Thoracic aorta (tissue), 2 donors: Measurements from ENCODE around the gene BMP8B. TPM values are rescaled to one million over a fixed set of nuclear protein-coding genes. Genes with fewer than 3 reads are reported as not detected.
"Not testable (repeated sequence)": the region's sequence is repeated elsewhere in the genome, so short reads cannot be mapped to it uniquely, and the experiment has no call there.

Experiments used
- ATAC-seq: fragments of 150-250 bp; one replicate; pipeline ENCODE4 v1.8.0; 2017; ENCODE audit warnings: low read depth; ENCODE audit not compliant: insufficient number of reproducible peaks, low FRiP score
- DNase-seq: peaks from one replicate; pipeline ENCODE4 v3.0.0-alpha.2; 2020; ENCODE audit warnings: low spot score
- H3K27ac ChIP-seq, 2 donors: fragments of 200-600 bp; sonication (generic); 1 replicate in 1 of 2; 2 replicates in 1 of 2; pipeline ENCODE4 v1.5.1; 2016; ENCODE audit warnings: mild to moderate bottlenecking in 2 of 2, moderate library complexity in 2 of 2
- H3K27me3 ChIP-seq: fragments of 200-600 bp; sonication (generic); replicated peaks from 2 replicates; pipeline ENCODE4 v1.6.0; 2016; ENCODE audit warnings: mild to moderate bottlenecking; ENCODE audit not compliant: insufficient read depth
- H3K36me3 ChIP-seq: fragments of 200-600 bp; sonication (generic); one replicate; pipeline ENCODE4 v1.5.1; 2016
- H3K4me1 ChIP-seq, 2 donors: fragments of 200-600 bp; sonication (generic); 1 replicate in 1 of 2; 2 replicates in 1 of 2; pipeline versions ENCODE4 v1.5.1 to v1.6.0; 2016; ENCODE audit warnings: low read depth in 2 of 2, mild to moderate bottlenecking in 1 of 2; ENCODE audit not compliant: control insufficient read depth in 1 of 2
- H3K4me3 ChIP-seq: fragments of 200-600 bp; sonication (generic); 2 replicates; pipeline ENCODE4 v1.5.1; 2016; ENCODE audit warnings: mild to moderate bottlenecking
- H3K9me3 ChIP-seq: fragments of 200-600 bp; sonication (generic); 2 replicates; pipeline ENCODE4 v1.5.1; 2016
- total RNA-seq, 2 donors: library from RNA; depleted of rRNA; stranded (reverse); fragments of >200 nt; gene quantifications; one replicate each; pipeline versions ENCODE4 v1.1.0 to v1.2.3, GENCODE V29; 2016
- TF ChIP-seq, protein P1 (sequence below): fragments of 200-600 bp; sonication (generic); IDR thresholded peaks from one replicate; pipeline ENCODE4 v1.5.1; 2019; ENCODE audit warnings: antibody characterized with exemption

BMP8B gene
- total RNA-seq, 2 donors from 2014 or later = 0.27 to 2.5 TPM

DNA sequence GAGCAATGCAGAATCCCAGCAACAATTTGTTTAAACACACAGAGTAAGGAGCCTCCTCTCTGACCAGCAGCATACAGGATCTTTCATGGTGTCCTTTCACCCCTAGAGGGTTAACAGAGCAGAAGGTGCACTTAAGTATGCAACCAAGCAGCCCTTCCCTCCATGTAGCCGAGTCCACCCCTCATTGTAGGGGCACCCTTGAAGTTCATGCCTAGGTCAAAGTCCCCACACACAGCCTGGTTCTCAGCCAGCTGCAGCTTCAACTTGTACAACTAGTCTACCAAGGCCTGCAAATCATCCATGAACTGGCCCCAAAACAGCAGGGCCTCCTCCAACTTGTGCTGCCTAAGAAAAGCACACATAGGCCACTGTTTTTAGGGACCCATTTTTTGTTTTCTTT lies 7.0 kb upstream of the BMP8B start:
- Histone ChIP-seq H3K27me3 (no peaks in the 10 kb centered on the region), H3K36me3 (no peaks in the 10 kb centered on the region), H3K4me1 (peaks cover 0 to 4% of the 10 kb centered on the region in 2 donors), H3K9me3 (no peaks in the 10 kb centered on the region), H3K4me3 (no peak overlapping the region), H3K27ac (no peak overlapping the region)
- TF ChIP-seq, protein P1, sequence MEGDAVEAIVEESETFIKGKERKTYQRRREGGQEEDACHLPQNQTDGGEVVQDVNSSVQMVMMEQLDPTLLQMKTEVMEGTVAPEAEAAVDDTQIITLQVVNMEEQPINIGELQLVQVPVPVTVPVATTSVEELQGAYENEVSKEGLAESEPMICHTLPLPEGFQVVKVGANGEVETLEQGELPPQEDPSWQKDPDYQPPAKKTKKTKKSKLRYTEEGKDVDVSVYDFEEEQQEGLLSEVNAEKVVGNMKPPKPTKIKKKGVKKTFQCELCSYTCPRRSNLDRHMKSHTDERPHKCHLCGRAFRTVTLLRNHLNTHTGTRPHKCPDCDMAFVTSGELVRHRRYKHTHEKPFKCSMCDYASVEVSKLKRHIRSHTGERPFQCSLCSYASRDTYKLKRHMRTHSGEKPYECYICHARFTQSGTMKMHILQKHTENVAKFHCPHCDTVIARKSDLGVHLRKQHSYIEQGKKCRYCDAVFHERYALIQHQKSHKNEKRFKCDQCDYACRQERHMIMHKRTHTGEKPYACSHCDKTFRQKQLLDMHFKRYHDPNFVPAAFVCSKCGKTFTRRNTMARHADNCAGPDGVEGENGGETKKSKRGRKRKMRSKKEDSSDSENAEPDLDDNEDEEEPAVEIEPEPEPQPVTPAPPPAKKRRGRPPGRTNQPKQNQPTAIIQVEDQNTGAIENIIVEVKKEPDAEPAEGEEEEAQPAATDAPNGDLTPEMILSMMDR = no peak
- DNase-seq (no peak), ATAC-seq (no peak)

DNA sequence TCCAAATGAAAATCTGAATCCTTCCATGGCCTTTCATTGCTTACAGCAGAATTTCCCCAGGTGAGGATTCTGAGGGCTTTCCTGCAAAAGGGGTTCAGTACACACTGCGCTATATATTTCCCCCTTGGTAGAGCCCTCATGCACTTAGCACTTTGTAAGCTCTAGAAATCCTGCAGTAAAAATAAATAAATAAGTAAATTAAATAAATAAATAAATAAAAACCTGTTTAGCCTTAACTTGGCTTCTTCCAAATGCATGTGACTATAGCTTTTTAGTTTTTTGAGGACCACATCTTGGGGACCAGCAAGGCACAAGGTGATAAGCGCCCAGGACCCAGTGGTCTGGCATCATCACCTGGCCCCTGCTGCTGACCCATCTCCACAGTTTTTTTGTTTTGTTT lies 3.2 kb upstream of the BMP8B start:
- DNase-seq = no peak
- Histone ChIP-seq H3K4me3 (no peak overlapping the region), H3K36me3 (no peaks in the 10 kb centered on the region), H3K27me3 (no peaks in the 10 kb centered on the region), H3K27ac (no peak overlapping the region), H3K4me1 (peaks cover 0 to 5% of the 10 kb centered on the region in 2 donors), H3K9me3 (no peaks in the 10 kb centered on the region)
- ATAC-seq = no peak
- TF ChIP-seq, protein P1 = no peak

DNA sequence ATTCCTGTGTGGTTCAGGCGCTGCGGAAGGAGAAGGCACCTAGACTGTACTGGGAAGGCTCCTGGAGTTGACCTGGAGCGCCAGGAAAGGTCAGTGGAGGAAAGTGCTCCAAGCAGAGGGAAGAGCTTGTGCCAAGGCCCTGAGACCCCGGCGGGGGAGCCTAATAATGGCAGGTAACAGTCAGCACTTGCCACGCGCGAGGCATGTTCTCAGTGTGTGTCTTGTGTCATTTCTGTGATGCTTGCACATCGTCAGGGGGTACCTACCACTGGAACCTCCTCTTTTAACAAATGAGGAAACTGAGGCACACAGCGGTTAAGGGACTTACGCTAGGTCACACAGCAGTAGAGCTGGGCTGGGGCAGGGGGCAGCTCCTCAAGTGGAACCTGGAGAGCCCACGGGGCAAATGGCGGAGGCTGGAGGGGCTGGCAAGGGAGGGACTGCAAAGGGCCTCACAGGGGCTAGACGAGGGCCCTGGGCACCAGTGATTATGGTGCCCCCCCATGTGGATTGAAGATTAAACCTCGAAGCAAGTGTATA lies 976 bp upstream of the BMP8B start:
- H3K4me3 ChIP-seq = peak overlapping the region; percentile 70
- peaks cover 0 to 5% of the 10 kb centered on the region in 2 donors for H3K4me1 ChIP-seq
- ATAC-seq (no peak), DNase-seq (no peak)
- H3K27me3 ChIP-seq = no peaks in the 10 kb centered on the region
- no peaks in the 10 kb centered on the region for H3K36me3 ChIP-seq
- TF ChIP-seq, protein P1 = no peak
- no peak overlapping the region for H3K27ac ChIP-seq
- no peaks in the 10 kb centered on the region for H3K9me3 ChIP-seq

DNA sequence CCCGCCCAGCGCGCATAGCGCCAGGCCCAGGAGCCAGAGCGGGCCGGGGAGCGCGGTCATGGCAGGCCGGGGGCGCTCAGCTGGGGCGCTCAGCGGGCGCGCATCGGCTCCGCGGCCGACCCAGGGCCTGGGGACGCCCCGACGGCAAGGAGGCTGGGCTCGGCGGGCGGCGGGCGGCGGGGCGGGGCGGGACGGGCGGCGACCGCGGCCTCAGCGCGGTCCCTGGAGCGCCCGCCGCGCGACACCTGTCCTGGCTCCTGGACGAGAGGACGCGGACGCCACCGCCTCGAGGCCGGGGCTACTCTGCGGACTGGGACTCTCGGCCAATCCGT lies 273 bp downstream of the BMP8B start:
- H3K27me3 ChIP-seq = no peaks in the 10 kb centered on the region
- TF ChIP-seq, protein P1 = no peak
- DNase-seq (no peak), ATAC-seq (no peak)
- H3K9me3 ChIP-seq = no peaks in the 10 kb centered on the region
- H3K4me3 ChIP-seq = peak overlapping the region; percentile 70
- no peak overlapping the region for H3K27ac ChIP-seq
- H3K36me3 ChIP-seq = no peaks in the 10 kb centered on the region
- peaks cover 0 to 5% of the 10 kb centered on the region in 2 donors for H3K4me1 ChIP-seq

DNA sequence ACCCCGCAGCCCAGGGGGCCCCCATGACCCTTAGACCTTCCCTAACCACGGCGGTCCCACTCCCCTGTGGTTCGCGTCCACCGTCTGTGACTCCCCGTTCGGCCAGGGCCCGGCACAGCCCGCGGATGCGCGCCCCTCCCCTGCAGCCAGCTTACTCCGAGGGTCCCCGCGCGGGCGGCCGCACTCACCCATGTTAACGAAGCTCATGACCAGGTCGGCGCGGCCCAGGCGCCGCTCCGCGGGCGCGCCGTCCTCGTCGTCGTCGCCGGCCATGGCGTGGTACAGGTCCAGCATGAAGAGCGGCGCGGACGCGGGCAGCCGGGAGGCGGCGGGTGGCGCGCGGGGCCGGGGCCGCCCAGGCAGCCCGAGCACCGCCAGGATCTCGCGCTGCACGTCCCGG lies 701 bp downstream of the BMP8B start:
- not testable (repeated sequence) for H3K27me3 ChIP-seq, H3K27ac ChIP-seq, H3K4me3 ChIP-seq, ATAC-seq, H3K36me3 ChIP-seq, H3K4me1 ChIP-seq, DNase-seq, H3K9me3 ChIP-seq

DNA sequence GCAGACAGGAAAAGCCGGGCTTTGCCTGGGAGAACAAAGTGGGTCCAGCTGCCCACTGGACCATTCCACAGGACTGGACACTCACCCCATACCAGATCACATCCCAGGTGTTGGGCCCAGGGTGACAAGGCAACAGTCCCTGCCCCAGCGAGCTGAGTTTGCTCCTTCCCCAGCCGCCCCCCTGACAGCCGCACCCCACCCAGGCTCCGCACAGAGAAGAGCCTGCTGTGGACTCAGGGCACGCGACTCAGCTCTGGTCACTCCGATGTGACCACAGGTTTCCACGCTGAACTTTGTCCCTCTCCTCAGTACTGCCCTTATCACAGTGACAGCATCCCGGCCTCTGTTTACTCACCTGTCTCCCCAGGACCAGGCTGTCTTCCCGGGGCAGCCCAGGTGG lies 1.2 kb downstream of the BMP8B start:
- no peak overlapping the region for H3K27ac ChIP-seq
- ATAC-seq = no peak
- no peaks in the 10 kb centered on the region for H3K27me3 ChIP-seq
- no peaks in the 10 kb centered on the region for H3K36me3 ChIP-seq
- no peaks in the 10 kb centered on the region for H3K9me3 ChIP-seq
- peaks cover 0 to 5% of the 10 kb centered on the region in 2 donors for H3K4me1 ChIP-seq
- no peak for DNase-seq
- H3K4me3 ChIP-seq = no peak overlapping the region
- TF ChIP-seq, protein P1 = no peak

DNA sequence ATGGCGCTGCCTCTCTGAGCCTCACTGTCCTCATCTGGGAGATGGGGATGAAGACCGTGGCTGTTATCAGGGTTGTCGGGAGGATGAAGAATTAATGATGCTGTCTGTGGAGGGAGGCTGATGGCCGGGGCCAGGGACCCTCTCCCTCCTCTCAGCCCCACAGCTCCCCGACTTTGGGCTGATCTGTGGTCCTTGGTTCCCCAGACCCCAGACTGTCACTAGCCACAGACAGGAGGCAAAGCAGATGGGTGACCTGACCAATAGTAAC lies 1.6 kb downstream of the BMP8B start:
- DNase-seq, ATAC-seq, H3K4me1 ChIP-seq, H3K36me3 ChIP-seq, H3K27me3 ChIP-seq, H3K27ac ChIP-seq, H3K9me3 ChIP-seq, H3K4me3 ChIP-seq: not testable (repeated sequence)

DNA sequence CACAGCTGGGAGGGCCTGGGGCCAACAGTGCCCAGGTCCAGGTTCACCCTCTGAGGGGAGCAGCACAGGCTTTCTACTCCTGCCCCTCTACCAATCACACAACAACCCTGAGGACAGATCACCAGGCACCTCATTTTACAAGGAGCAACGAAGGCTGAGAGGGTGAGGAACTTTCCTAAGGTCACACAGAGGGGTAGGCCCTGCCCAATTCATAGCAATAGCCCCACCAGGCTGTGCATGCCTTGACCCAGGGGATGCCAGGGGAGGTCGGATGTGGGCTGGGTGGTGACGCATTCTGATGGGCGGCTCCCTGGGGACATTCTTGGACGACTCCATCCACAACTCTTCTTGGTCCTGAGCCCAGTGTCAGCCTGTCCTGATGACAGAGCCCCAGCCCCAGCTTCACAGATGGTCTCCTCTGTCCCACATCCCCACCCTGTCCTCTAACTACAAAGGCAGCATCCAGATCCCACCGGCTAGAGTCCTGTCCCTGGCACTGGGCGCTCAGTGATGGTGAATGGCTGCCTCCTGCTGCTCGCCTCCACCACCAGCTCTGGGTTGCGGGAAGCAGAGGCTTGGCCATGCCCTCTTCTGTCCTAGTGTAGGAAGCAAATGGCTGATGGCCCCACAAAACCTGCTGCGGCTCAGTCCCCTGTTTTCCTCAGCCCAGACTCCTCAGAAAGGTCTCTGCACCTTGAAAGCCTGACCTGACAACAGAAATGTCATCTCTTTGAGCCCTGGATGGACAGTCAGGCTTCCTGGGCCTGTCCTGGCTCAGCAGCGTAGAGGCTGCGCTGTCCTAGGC lies 2.2 kb downstream of the BMP8B start:
- not testable (repeated sequence) for H3K27me3 ChIP-seq, DNase-seq, H3K27ac ChIP-seq, H3K36me3 ChIP-seq, ATAC-seq, H3K9me3 ChIP-seq, H3K4me3 ChIP-seq, H3K4me1 ChIP-seq
